GM19463 (cell line): ENCODE measurements around the gene UGT1A8.

ENCODE experiments used
- ATAC-seq: cut with Tn5 transposase; IDR thresholded peaks from one replicate; pipeline ENCODE4 v1.9.1; 2021; ENCODE audit warnings: mild to moderate bottlenecking, moderate library complexity; ENCODE audit not compliant: unreplicated experiment

The UGT1A8 gene

DNA sequence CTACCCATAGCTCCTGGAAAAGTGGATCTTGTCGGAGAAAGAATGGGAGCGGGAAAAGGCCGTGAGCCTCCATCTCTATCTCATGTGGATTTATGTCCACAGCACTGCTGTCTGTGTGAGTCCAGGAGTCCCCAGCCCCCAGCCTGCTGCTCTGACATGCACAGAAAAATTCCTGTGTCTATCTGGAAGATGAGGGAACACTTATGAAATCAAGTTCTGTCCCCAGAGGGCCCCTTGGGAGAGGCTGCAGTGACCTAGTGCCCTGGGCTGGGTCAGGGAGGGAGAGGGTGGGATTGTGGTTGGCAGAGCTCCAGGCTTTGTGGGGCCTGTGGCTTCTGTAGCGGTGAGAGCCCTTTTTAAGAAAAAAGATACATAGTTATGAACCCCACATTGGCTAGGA lies 199.3 kb downstream of the UGT1A8 start:
- no peak for ATAC-seq

DNA sequence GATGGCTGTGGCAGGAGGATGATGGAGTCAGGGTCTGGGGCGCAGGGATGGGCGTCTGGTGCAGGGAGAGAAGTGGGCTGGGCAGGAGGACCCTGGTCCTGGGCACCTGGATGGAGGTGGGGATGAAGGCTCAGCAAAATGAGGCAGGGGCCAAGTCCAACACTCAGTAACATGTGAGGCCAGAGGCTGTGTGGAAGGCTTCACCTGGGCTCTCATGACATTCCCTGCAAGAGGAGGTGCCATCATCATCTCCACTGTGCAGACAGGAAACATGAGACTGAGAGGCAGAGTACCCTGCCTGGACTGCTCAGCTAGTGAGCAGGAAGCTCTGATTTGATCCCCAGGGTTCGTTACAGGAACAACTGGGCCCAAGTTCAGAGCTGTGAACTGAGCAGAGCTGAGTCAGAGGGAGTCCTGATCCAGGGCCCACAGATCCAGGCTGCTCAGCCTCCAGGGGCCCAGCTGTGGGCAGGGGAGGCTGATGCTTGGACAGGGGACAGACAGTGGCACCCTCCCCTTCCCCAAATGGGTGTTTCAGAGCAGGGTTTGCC lies 200.0 kb downstream of the UGT1A8 start:
- ATAC-seq: no peak

GRCh38 chr2:233817995-233818638 lies 200.7 kb downstream of the UGT1A8 start:
- no peak for ATAC-seq

DNA sequence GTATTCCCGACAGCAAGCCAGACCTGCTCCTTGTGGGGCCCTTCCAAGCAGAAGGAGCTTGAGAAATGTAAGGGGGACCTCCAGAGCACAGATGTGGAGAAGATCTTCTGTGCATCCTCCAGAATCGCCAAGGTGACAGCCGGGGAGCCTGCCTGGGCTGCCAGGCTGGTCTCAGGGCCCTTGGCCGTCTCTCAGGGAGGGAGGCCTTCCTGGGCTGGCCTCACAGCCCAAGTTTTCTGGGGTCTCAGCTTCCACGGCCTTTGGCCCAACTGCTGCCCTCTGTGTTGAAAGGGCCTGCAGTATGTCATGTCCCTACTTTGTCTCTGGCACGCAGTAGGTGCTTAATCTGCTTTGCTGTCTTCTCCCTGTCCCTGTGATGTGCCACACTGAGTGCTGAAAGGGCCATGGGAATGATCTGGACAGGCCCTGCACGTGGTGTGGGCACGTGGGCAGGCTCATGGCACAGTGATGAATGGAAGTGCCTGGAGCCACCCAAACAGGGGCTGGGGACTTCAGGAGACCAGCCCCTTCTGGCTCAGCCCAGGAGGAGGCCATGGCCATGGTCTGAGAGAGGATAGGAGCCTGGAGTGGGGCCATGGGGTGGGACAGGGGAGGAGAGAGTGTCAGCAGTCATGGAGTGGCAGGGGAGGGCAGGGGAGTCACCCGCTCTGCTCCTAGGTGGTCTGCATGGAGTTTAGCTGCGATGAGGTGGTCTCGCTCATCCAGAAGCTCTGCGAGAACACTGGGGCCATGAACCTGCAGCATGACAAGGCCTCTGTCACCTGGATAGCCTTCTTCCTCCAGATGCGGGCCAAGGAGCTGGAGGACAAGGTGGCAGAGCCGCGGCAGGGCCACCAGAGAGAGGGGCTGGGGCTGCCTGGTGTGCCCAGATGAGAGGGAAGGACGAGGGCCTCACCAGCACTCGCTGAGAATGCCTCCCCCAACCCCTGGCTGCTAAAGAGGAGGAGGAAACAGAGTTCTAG lies 201.5 kb downstream of the UGT1A8 start:
- no peak for ATAC-seq

DNA sequence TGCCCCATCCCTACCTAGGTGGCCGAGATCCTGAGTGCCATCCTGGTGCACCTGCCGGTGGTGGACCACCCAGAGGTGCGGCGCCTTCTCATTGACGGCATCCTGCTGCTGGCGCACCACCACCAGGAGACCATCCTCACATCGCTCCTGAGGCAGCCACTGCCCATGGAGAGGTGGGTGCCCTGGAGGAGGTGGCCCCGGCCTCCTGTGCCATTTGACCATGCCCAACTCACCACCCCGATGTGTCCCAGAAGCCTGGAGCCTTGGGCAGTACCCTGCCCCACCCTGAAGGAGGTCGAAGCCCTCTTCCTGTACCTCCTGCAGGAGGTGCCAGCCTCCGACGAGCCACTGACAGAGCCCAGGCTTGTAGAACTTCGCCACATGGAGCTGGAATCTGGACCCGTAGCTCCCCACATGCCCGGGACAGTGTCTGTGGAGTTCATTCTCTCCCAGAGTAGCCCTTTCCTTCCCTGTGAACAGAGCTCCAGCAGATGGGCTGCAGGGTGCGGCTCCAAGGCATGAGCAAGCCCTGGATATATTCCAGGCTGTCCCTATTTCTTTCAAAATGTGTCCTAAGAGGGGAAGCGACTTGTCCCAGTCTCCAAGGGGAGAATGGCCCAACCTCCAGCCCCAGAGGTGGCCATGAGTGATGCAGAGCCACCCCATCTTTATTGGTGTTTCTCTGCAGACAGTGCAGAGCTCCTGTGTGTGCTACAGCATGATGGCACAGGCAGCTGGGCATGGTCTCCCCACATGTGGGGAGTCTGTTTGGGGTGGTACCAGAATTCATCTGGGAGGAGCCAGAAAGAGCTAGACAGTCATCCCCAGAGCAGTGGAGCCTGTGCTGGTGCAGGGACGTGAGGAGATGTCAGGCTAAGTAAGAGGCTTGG lies 202.7 kb downstream of the UGT1A8 start:
- ATAC-seq: no peak

DNA sequence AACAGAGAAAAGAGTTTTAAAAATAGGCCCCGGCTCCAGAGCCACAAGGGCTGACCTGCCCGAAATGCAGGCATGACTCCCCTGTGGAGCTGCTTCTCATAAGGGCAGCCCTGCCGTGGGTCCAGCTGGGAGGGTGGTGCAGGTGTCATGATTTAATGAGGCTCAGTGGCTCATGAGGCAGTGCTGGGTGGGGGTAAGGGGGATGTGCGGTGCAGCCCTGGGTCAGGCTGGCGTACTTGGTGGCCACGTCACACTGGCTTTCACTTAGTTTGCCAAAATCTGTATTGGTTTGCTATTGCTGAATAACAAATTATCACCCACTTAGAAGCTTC lies 203.3 kb downstream of the UGT1A8 start:
- ATAC-seq: no peak

- no peak for ATAC-seq
These were observed 203.8 kb downstream of the UGT1A8 start for GRCh38 chr2:233821196-233821595.

DNA sequence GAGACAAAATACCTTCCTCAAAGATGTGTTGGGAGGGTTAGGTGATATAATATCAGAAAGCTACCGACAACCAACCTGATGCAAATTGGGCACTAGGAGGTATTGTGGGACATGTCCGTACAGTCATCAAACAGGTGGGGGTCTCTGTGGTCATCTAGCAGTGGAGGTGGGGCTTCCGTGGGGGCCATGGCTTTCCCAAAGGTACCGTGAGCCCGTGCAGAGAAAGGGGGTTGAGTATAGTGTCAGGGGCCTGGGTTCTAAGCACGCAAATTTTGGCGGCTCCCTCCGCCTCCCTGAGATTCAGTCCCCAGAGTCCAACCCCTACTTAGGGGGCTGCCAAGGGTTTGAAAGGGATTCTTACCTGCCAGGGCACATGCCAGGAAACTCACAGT lies 204.3 kb downstream of the UGT1A8 start:
- no peak for ATAC-seq

DNA sequence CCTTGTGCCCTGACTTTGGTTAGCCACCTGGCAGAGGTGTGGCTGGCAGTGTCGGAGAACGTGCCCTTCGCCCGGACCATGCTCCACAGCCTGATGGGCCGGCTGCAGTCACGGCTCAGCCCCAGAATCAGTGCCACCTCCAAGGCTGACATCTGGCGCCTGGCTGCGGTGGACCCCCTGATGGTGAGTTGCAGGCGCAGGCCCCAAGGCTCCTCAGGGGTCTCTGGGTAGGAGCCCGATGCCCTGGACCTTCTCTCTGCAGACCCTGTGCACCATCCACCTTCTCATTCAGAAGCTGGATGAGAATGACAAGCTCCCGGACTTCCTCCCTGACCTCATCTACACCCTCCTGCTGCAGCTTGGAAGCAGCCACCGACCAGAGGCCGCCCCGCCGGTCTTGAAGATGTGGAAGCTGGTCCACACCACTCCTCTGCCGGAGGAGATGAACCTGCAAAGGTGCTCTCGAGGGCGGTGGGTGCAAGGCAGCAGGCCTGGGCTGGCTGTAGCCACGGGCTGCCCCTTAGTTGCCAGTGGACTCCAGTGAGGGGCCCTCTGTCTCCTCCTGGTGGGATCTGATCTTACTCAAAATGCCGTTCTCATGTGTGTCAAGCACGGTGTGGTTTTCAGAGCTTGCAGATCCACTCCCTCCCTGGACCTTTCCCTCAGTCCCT lies 204.8 kb downstream of the UGT1A8 start:
- no peak for ATAC-seq
